Tibial nerve (tissue), 4 donors: ENCODE results near the gene SIPA1L3. TPM values are rescaled to one million over a fixed set of nuclear protein-coding genes. Genes with fewer than 3 reads are reported as not detected.
"Not testable (repeated sequence)": the region's sequence is repeated elsewhere in the genome, so short reads cannot be mapped to it uniquely, and the experiment has no call there.

Experiments used
- DNase-seq, 2 donors: peaks; one replicate each; pipeline ENCODE4 v3.0.0-alpha.2; 2019; ENCODE audit warnings: low spot score in 2 of 2
- H3K27ac ChIP-seq, 4 donors: fragments of 200-600 bp; sonication (generic) in 3 of 4; one replicate each; pipeline ENCODE4 v1.5.1; 2017 to 2019; ENCODE audit warnings: mild to moderate bottlenecking in 1 of 4
- H3K27me3 ChIP-seq, 2 donors: fragments of 200-600 bp; sonication (generic) in 1 of 2; one replicate each; pipeline versions ENCODE4 v1.5.1 to v1.6.0; 2017 to 2019
- H3K36me3 ChIP-seq, 3 donors: fragments of 200-600 bp; sonication (generic); one replicate each; pipeline ENCODE4 v1.5.1; 2018 to 2019
- H3K4me1 ChIP-seq, 4 donors: fragments of 200-600 bp; sonication (generic) in 3 of 4; one replicate each; pipeline ENCODE4 v1.5.1; 2017 to 2019
- H3K4me3 ChIP-seq, 4 donors: fragments of 200-600 bp; sonication (generic) in 3 of 4; one replicate each; pipeline ENCODE4 v1.5.1; 2017 to 2019; ENCODE audit warnings: mild to moderate bottlenecking in 1 of 4, moderate library complexity in 1 of 4
- H3K9me3 ChIP-seq, 4 donors: fragments of 200-600 bp; sonication (generic) in 3 of 4; one replicate each; pipeline ENCODE4 v1.5.1; 2017 to 2019
- CTCF ChIP-seq, 5 experiments: fragments of 200-600 bp in 3 of 5; fragments of 450-650 bp in 2 of 5; sonication (generic) in 3 of 5; IDR thresholded peaks; one replicate each; pipeline ENCODE4 v1.5.1; 2016 to 2019; ENCODE audit warnings: antibody characterized with exemption in 5 of 5, mild to moderate bottlenecking in 3 of 5, moderate library complexity in 2 of 5
- EP300 ChIP-seq, 2 donors: sonication (generic); formaldehyde crosslinking; IDR thresholded peaks; one replicate each; pipeline ENCODE4 v1.6.1; 2017; ENCODE audit warnings: antibody characterized with exemption in 2 of 2, mild to moderate bottlenecking in 1 of 2
- POLR2A ChIP-seq, 2 donors: fragments of 450-650 bp; IDR thresholded peaks; one replicate each; pipeline ENCODE4 v1.6.1; 2017; ENCODE audit warnings: antibody characterized with exemption in 2 of 2, mild to moderate bottlenecking in 2 of 2, moderate library complexity in 2 of 2
- WGBS, 2 donors: methylation state at CpG; one replicate each; pipeline ENCODE4 v1.1.5; 2018; 5-methylcytosine and 5-hydroxymethylcytosine counted together
- total RNA-seq, 4 donors: library from RNA; depleted of rRNA; stranded (reverse); fragments of >200 nt; gene quantifications; one replicate each; pipeline ENCODE4 v1.1.0, GENCODE V29; 2016

SIPA1L3 gene
- total RNA-seq, 4 donors from 2014 or later, result 8.3 to 43.9 (median 17.0) TPM

- H3K9me3 ChIP-seq, result no peaks in the 10 kb centered on the region
- no peak overlapping the region for H3K4me3 ChIP-seq
- WGBS, 2 donors, result 75 to 78% methylated on average over 34 to 36 of the region's 64 CpGs
- H3K36me3 ChIP-seq, result no peaks in the 10 kb centered on the region
- peaks cover 0 to 92% of the 10 kb centered on the region in 2 donors for H3K27me3 ChIP-seq
- H3K4me1 ChIP-seq, result peaks cover 0 to 12% (median 4%) of the 10 kb centered on the region in 4 donors
- no peak overlapping the region for H3K27ac ChIP-seq
- TF ChIP-seq EP300 (IDR thresholded peaks at IDR 0.05) (no peak), POLR2A (IDR thresholded peaks at IDR 0.05) (no peak), CTCF (IDR thresholded peaks at IDR 0.05) (no peak)
- DNase-seq, result no peak
These were observed 315.2 kb downstream of the SIPA1L3 start for GRCh38 chr19:38221919-38222830.

- 88 to 89% methylated on average over 3 of the region's 3 CpGs for WGBS, 2 donors
- DNase-seq, result no peak
These were observed 316.1 kb downstream of the SIPA1L3 start for GRCh38 chr19:38223119-38223523.

GRCh38 chr19:38223617-38224013 lies 316.6 kb downstream of the SIPA1L3 start:
- Histone ChIP-seq H3K36me3 (no peaks in the 10 kb centered on the region), H3K9me3 (no peaks in the 10 kb centered on the region), H3K27ac (no peak overlapping the region), H3K4me1 (peaks cover 0 to 19% (median 12%) of the 10 kb centered on the region in 4 donors), H3K27me3 (peaks cover 0 to 92% of the 10 kb centered on the region in 2 donors), H3K4me3 (peak overlapping the region; percentile 11 to 46 (median 20))
- DNase-seq, result no peak
- TF ChIP-seq EP300 (IDR thresholded peaks at IDR 0.05) (no peak), POLR2A (IDR thresholded peaks at IDR 0.05) (no peak), CTCF (IDR thresholded peaks at IDR 0.05) (no peak)
- 8 to 13% methylated on average over 12 to 13 of the region's 13 CpGs for WGBS, 2 donors

More at GRCh38 chr19:38223119-38223523, 316.1 kb downstream of the SIPA1L3 start:
- H3K9me3 ChIP-seq, result no peaks in the 10 kb centered on the region
- TF ChIP-seq EP300 (IDR thresholded peaks at IDR 0.05), result no peak
- no peak for TF ChIP-seq CTCF (IDR thresholded peaks at IDR 0.05)
- no peak for TF ChIP-seq POLR2A (IDR thresholded peaks at IDR 0.05)
- H3K27me3 ChIP-seq, result peaks cover 0 to 92% of the 10 kb centered on the region in 2 donors
- no peak overlapping the region for H3K27ac ChIP-seq
- H3K36me3 ChIP-seq, result no peaks in the 10 kb centered on the region
- peaks cover 0 to 14% (median 7%) of the 10 kb centered on the region in 4 donors for H3K4me1 ChIP-seq
- no peak overlapping the region for H3K4me3 ChIP-seq

- Histone ChIP-seq H3K27me3 (peaks cover 0 to 95% of the 10 kb centered on the region in 2 donors), H3K4me3 (peak within 1 kb of the TSS; percentile 11 to 46 (median 20)), H3K27ac (no peak within 1 kb of the TSS), H3K36me3 (no peaks in the 10 kb centered on the region), H3K4me1 (peaks cover 0 to 25% (median 18%) of the 10 kb centered on the region in 4 donors), H3K9me3 (no peaks in the 10 kb centered on the region)
- WGBS, 2 donors, result 4 to 10% methylated on average over 15 to 59 of the region's 61 CpGs
- no peak for TF ChIP-seq EP300 (IDR thresholded peaks at IDR 0.05)
- TF ChIP-seq CTCF (IDR thresholded peaks at IDR 0.05), result no peak
- TF ChIP-seq POLR2A (IDR thresholded peaks at IDR 0.05), result no peak
- DNase-seq, result no peak
These were observed 317.2 kb downstream of the SIPA1L3 start, which contains the start of gene DPF1 for GRCh38 chr19:38224014-38224862. Gene DPF1, minus strand, starts transcription at chr19:38224222. Its CDS starts 80 bp downstream, at chr19:38224142.

GRCh38 chr19:38224863-38225218 lies 317.8 kb downstream of the SIPA1L3 start:
- peaks cover 0 to 96% of the 10 kb centered on the region in 2 donors for H3K27me3 ChIP-seq
- not testable (repeated sequence) for DNase-seq, H3K9me3 ChIP-seq, H3K4me3 ChIP-seq, H3K27ac ChIP-seq, H3K36me3 ChIP-seq
- WGBS, 2 donors, result 91 to 93% methylated on average over 6 of the region's 6 CpGs
- H3K4me1 ChIP-seq, result peaks cover 0 to 30% (median 19%) of the 10 kb centered on the region in 4 donors
